ENCODE results near the gene FGF12.

DNA sequence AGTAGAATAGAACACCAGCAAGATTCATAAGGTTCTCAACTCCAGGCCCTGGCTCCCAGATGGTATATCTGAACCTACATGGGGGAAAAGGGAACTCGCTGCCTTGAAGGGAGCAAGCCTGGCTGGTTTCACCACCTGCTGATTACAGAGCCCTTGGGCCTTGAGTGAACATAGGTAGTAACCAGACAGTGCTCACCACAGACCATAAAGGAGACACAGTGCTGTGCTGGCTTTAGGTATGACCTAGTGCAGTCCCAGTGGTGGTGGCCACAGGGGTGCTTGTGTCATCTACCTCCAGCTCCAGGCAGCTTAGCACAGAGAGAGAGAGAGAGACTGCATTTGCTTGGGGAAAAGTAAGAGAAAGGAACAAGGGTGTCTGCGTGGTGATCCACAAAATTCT is 409.8 kb downstream of the FGF12 start:
- no peak for TF ChIP-seq TEAD3 (CRISPR knock-in tag; optimal IDR thresholded peaks at IDR 0.05; ENCODE audit: borderline replicate concordance)
- TF ChIP-seq, protein P1, sequence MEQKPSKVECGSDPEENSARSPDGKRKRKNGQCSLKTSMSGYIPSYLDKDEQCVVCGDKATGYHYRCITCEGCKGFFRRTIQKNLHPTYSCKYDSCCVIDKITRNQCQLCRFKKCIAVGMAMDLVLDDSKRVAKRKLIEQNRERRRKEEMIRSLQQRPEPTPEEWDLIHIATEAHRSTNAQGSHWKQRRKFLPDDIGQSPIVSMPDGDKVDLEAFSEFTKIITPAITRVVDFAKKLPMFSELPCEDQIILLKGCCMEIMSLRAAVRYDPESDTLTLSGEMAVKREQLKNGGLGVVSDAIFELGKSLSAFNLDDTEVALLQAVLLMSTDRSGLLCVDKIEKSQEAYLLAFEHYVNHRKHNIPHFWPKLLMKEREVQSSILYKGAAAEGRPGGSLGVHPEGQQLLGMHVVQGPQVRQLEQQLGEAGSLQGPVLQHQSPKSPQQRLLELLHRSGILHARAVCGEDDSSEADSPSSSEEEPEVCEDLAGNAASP (CRISPR knock-in tag; IDR thresholded peaks at IDR 0.05; ENCODE audit: borderline replicate concordance) = no peak
- no peak for TF ChIP-seq EZH2 (conservative IDR thresholded peaks at IDR 0.05; ENCODE audit: low read depth, low read length)
- TF ChIP-seq, protein P2, sequence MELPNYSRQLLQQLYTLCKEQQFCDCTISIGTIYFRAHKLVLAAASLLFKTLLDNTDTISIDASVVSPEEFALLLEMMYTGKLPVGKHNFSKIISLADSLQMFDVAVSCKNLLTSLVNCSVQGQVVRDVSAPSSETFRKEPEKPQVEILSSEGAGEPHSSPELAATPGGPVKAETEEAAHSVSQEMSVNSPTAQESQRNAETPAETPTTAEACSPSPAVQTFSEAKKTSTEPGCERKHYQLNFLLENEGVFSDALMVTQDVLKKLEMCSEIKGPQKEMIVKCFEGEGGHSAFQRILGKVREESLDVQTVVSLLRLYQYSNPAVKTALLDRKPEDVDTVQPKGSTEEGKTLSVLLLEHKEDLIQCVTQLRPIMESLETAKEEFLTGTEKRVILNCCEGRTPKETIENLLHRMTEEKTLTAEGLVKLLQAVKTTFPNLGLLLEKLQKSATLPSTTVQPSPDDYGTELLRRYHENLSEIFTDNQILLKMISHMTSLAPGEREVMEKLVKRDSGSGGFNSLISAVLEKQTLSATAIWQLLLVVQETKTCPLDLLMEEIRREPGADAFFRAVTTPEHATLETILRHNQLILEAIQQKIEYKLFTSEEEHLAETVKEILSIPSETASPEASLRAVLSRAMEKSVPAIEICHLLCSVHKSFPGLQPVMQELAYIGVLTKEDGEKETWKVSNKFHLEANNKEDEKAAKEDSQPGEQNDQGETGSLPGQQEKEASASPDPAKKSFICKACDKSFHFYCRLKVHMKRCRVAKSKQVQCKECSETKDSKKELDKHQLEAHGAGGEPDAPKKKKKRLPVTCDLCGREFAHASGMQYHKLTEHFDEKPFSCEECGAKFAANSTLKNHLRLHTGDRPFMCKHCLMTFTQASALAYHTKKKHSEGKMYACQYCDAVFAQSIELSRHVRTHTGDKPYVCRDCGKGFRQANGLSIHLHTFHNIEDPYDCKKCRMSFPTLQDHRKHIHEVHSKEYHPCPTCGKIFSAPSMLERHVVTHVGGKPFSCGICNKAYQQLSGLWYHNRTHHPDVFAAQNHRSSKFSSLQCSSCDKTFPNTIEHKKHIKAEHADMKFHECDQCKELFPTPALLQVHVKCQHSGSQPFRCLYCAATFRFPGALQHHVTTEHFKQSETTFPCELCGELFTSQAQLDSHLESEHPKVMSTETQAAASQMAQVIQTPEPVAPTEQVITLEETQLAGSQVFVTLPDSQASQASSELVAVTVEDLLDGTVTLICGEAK (IDR thresholded peaks at IDR 0.05) = no peak
- TF ChIP-seq, protein P2 (CRISPR knock-in tag; IDR thresholded peaks at IDR 0.05) = no peak
- TF ChIP-seq POLR2AphosphoS5 (IDR thresholded peaks at IDR 0.05; ENCODE audit: low read depth, low read length) = no peak

Data from HepG2 (cell line).